ENCODE measurements around the gene LDHAL6B. TPM values are rescaled to one million over a fixed set of nuclear protein-coding genes. Genes with fewer than 3 reads are reported as not detected.

LDHAL6B gene
- total and polyA plus RNA-seq, 8 donors: 0.09 to 0.17 (median 0.15) TPM; not detected in 4

GRCh38 chr15:59229015-59229414 is 22.4 kb downstream of the LDHAL6B start:
- H3K27me3 ChIP-seq: no peaks in the 10 kb centered on the region
- DNase-seq: no peak
- H3K4me3 ChIP-seq: no peak overlapping the region
- peaks cover 0 to 9% of the 10 kb centered on the region in 2 donors for H3K36me3 ChIP-seq
- no peak for TF ChIP-seq CTCF (IDR thresholded peaks at IDR 0.05)
- H3K4me1 ChIP-seq: peaks cover 3 to 4% of the 10 kb centered on the region in 2 donors
- no peaks in the 10 kb centered on the region for H3K9me3 ChIP-seq
- H3K27ac ChIP-seq: no peak overlapping the region
- intact Hi-C loops (cut with DNase I): no loop called here
- no peak for ATAC-seq

GRCh38 chr15:59229453-59229852 is 22.8 kb downstream of the LDHAL6B start:
- H3K36me3 ChIP-seq: peaks cover 0 to 5% of the 10 kb centered on the region in 2 donors
- no peaks in the 10 kb centered on the region for H3K9me3 ChIP-seq
- ATAC-seq (no peak), DNase-seq (no peak)
- no peak overlapping the region for H3K4me3 ChIP-seq
- no peak overlapping the region for H3K27ac ChIP-seq
- H3K27me3 ChIP-seq: no peaks in the 10 kb centered on the region
- peaks cover 3 to 4% of the 10 kb centered on the region in 2 donors for H3K4me1 ChIP-seq
- TF ChIP-seq CTCF (IDR thresholded peaks at IDR 0.05): no peak
- intact Hi-C loops (cut with DNase I): no loop called here

GRCh38 chr15:59230531-59231055 is 23.9 kb downstream of the LDHAL6B start:
- no peak for DNase-seq
- intact Hi-C loops (cut with DNase I): no loop called here
- Histone ChIP-seq H3K27me3 (no peaks in the 10 kb centered on the region), H3K4me3 (no peak overlapping the region), H3K27ac (no peak overlapping the region), H3K4me1 (peaks cover 0 to 4% of the 10 kb centered on the region in 2 donors), H3K36me3 (no peaks in the 10 kb centered on the region), H3K9me3 (no peaks in the 10 kb centered on the region)
- no peak for TF ChIP-seq CTCF (IDR thresholded peaks at IDR 0.05)
- ATAC-seq: no peak

GRCh38 chr15:59232476-59232875 is 25.8 kb downstream of the LDHAL6B start:
- no peak for TF ChIP-seq CTCF (IDR thresholded peaks at IDR 0.05)
- peak; percentile 81 for ATAC-seq
- H3K4me1 ChIP-seq: peaks cover 2 to 4% of the 10 kb centered on the region in 2 donors
- no peaks in the 10 kb centered on the region for H3K36me3 ChIP-seq
- intact Hi-C loops (cut with DNase I): no loop called here
- no peaks in the 10 kb centered on the region for H3K27me3 ChIP-seq
- no peaks in the 10 kb centered on the region for H3K9me3 ChIP-seq
- peak overlapping the region; percentile 5 to 60 for H3K27ac ChIP-seq
- no peak for DNase-seq
- H3K4me3 ChIP-seq: no peak overlapping the region

GRCh38 chr15:59236394-59236793 is 29.8 kb downstream of the LDHAL6B start:
- Histone ChIP-seq H3K36me3 (no peaks in the 10 kb centered on the region), H3K4me1 (peaks cover 4 to 6% of the 10 kb centered on the region in 2 donors), H3K27ac (no peak overlapping the region), H3K27me3 (no peaks in the 10 kb centered on the region), H3K9me3 (no peaks in the 10 kb centered on the region), H3K4me3 (no peak overlapping the region)
- intact Hi-C loops (cut with DNase I): no loop called here
- no peak for ATAC-seq
- DNase-seq: no peak
- TF ChIP-seq CTCF (IDR thresholded peaks at IDR 0.05): no peak
